GM12865 (cell line): ENCODE results near the gene BAMBI.

Experiments
- DNase-seq: peaks from one replicate; pipeline ENCODE4 v3.0.0; 2010; ENCODE audit warnings: low read depth
- H3K4me3 ChIP-seq: 2 replicates; pipeline ENCODE4 v1.5.1; 2011; ENCODE audit warnings: mild to moderate bottlenecking, low read depth, low read length, control low read depth
- CTCF ChIP-seq: IDR thresholded peaks from 2 replicates; pipeline ENCODE4 v1.5.1; 2011; ENCODE audit warnings: low read length, control low read depth, low read depth, inconsistent platforms; ENCODE audit not compliant: insufficient read depth; ENCODE audit errors: missing control alignments

The BAMBI gene

GRCh38 chr10:28676968-28677887 is at the start of gene BAMBI:
TSS of gene BAMBI (plus strand) at chr10:28677521. CDS start at chr10:28677898, 377 bp downstream.
- TF ChIP-seq CTCF = peak; percentile 68
- peak; percentile 93 for DNase-seq
- H3K4me3 ChIP-seq = peak within 1 kb of the TSS; percentile 63

GRCh38 chr10:28628184-28628893 is 49.0 kb upstream of the BAMBI start:
- DNase-seq = peak; percentile 74
- TF ChIP-seq CTCF = peak; percentile 90
- no peak overlapping the region for H3K4me3 ChIP-seq

- no peak for DNase-seq
- no peak for TF ChIP-seq CTCF
Measured at GRCh38 chr10:28631896-28632583, 45.3 kb upstream of the BAMBI start.

GRCh38 chr10:28632584-28632945 is 44.8 kb upstream of the BAMBI start:
- no peak for TF ChIP-seq CTCF
- H3K4me3 ChIP-seq = no peak overlapping the region
- no peak for DNase-seq

More at GRCh38 chr10:28631896-28632583, 45.3 kb upstream of the BAMBI start:
- H3K4me3 ChIP-seq = no peak overlapping the region

- no peak for TF ChIP-seq CTCF
- no peak overlapping the region for H3K4me3 ChIP-seq
- DNase-seq = no peak
Measured at GRCh38 chr10:28633750-28634149, 43.6 kb upstream of the BAMBI start.

- TF ChIP-seq CTCF = no peak
Measured at GRCh38 chr10:28637346-28637745, 40.0 kb upstream of the BAMBI start.

More at GRCh38 chr10:28637346-28637745, 40.0 kb upstream of the BAMBI start:
- no peak overlapping the region for H3K4me3 ChIP-seq
- DNase-seq = no peak
